ENCODE results near the gene SNAP23.

DNA sequence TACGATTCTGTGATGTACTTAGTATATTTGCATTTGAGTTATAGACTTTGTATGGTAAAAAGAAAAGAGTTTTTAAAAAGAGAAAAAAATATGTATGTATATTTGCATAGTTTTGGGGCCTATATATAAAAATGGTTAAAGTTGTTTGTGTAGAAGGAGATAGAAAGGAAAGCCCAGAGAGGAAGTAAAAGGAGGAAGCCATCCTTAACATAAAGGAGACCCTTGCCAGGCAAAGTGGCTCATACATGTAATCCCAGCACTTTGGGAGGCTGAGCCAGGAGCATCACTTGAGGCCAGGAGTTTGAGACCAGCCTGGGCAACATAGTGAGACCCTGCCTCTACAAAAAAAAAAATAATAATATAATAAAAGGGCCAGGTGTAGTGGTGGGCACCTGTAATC, 8.4 kb downstream of the SNAP23 start:
- TF ChIP-seq, protein P1, sequence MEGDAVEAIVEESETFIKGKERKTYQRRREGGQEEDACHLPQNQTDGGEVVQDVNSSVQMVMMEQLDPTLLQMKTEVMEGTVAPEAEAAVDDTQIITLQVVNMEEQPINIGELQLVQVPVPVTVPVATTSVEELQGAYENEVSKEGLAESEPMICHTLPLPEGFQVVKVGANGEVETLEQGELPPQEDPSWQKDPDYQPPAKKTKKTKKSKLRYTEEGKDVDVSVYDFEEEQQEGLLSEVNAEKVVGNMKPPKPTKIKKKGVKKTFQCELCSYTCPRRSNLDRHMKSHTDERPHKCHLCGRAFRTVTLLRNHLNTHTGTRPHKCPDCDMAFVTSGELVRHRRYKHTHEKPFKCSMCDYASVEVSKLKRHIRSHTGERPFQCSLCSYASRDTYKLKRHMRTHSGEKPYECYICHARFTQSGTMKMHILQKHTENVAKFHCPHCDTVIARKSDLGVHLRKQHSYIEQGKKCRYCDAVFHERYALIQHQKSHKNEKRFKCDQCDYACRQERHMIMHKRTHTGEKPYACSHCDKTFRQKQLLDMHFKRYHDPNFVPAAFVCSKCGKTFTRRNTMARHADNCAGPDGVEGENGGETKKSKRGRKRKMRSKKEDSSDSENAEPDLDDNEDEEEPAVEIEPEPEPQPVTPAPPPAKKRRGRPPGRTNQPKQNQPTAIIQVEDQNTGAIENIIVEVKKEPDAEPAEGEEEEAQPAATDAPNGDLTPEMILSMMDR (IDR thresholded peaks at IDR 0.05) = no peak
- TF ChIP-seq POLR2A (IDR thresholded peaks at IDR 0.05) (no peak), POLR2AphosphoS5 (IDR thresholded peaks at IDR 0.05) (no peak)

Measured in transverse colon (tissue), 4 donors.